Measurements from ENCODE around the gene MCF2L.
"Not testable (repeated sequence)": the region's sequence is repeated elsewhere in the genome, so short reads cannot be mapped to it uniquely, and the experiment has no call there.

DNA sequence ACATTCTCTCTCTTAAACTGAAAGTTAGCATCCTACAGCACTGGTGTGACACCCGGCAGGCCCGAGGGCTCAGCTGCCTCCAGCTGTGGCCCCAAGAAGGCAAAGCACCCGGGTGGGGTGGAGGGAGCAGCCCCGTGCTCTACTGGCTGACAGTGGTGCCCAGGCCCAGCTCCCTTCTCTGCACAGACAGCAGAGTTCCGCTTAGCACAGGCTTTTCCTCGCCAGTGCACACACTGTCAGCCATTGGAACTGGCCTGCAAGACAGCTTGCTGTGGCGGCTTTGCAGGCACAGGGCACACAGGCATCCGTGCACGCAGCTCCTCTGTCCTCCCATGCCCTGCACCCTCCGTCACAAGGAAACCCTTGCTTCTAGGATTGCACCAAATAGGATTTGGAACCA lies 133.3 kb downstream of the MCF2L start:
- not testable (repeated sequence) for TF ChIP-seq EZH2 (IDR thresholded peaks at IDR 0.05; ENCODE audit: borderline replicate concordance, low read depth, low read length, poor library complexity, severe bottlenecking)
- TF ChIP-seq, protein P1, sequence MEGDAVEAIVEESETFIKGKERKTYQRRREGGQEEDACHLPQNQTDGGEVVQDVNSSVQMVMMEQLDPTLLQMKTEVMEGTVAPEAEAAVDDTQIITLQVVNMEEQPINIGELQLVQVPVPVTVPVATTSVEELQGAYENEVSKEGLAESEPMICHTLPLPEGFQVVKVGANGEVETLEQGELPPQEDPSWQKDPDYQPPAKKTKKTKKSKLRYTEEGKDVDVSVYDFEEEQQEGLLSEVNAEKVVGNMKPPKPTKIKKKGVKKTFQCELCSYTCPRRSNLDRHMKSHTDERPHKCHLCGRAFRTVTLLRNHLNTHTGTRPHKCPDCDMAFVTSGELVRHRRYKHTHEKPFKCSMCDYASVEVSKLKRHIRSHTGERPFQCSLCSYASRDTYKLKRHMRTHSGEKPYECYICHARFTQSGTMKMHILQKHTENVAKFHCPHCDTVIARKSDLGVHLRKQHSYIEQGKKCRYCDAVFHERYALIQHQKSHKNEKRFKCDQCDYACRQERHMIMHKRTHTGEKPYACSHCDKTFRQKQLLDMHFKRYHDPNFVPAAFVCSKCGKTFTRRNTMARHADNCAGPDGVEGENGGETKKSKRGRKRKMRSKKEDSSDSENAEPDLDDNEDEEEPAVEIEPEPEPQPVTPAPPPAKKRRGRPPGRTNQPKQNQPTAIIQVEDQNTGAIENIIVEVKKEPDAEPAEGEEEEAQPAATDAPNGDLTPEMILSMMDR (conservative IDR thresholded peaks at IDR 0.05; ENCODE audit: low read depth, low read length), result not testable (repeated sequence)
